ENCODE results near the gene MARF1.
"Not testable (repeated sequence)": the region's sequence is repeated elsewhere in the genome, so short reads cannot be mapped to it uniquely, and the experiment has no call there.

The MARF1 gene

GRCh38 chr16:15618392-15618791, 24.6 kb downstream of the MARF1 start:
- DNase-seq (ENCODE audit: low read depth), result no peak

- DNase-seq (ENCODE audit: low read depth), result no peak
These were observed 25.1 kb downstream of the MARF1 start for GRCh38 chr16:15617901-15618300.

GRCh38 chr16:15616475-15617165, 26.3 kb downstream of the MARF1 start:
- DNase-seq (ENCODE audit: low read depth), result no peak

GRCh38 chr16:15616012-15616411, 26.9 kb downstream of the MARF1 start:
- no peak for DNase-seq (ENCODE audit: low read depth)

- DNase-seq (ENCODE audit: low read depth), result no peak
These were observed 29.3 kb downstream of the MARF1 start for GRCh38 chr16:15613676-15614075.

GRCh38 chr16:15611610-15612009, 31.3 kb downstream of the MARF1 start:
- no peak for DNase-seq (ENCODE audit: low read depth)

- DNase-seq (ENCODE audit: low read depth), result no peak
These were observed 32.5 kb downstream of the MARF1 start for GRCh38 chr16:15610369-15610871.

GRCh38 chr16:15609286-15609649, 33.7 kb downstream of the MARF1 start:
- DNase-seq (ENCODE audit: low read depth), result no peak

GRCh38 chr16:15608398-15609285, 34.3 kb downstream of the MARF1 start:
- no peak for DNase-seq (ENCODE audit: low read depth)

- no peak for DNase-seq (ENCODE audit: low read depth)
These were observed 35.1 kb downstream of the MARF1 start for GRCh38 chr16:15607700-15608396.

- not testable (repeated sequence) for DNase-seq (ENCODE audit: low read depth)
These were observed 35.7 kb downstream of the MARF1 start for GRCh38 chr16:15607221-15607699.

- DNase-seq (ENCODE audit: low read depth), result no peak
These were observed 36.3 kb downstream of the MARF1 start for GRCh38 chr16:15606518-15607220.

- no peak for DNase-seq (ENCODE audit: low read depth)
These were observed 37.0 kb downstream of the MARF1 start for GRCh38 chr16:15605839-15606517.

GRCh38 chr16:15604460-15605440, 38.2 kb downstream of the MARF1 start:
- no peak for DNase-seq (ENCODE audit: low read depth)

- DNase-seq (ENCODE audit: low read depth), result no peak
These were observed 40.5 kb downstream of the MARF1 start for GRCh38 chr16:15602285-15603044.

- no peak for DNase-seq (ENCODE audit: low read depth)
These were observed 41.6 kb downstream of the MARF1 start for GRCh38 chr16:15601212-15601879.

- DNase-seq (ENCODE audit: low read depth), result no peak
These were observed 43.5 kb downstream of the MARF1 start for GRCh38 chr16:15599303-15600070.

GRCh38 chr16:15598648-15599190, 44.2 kb downstream of the MARF1 start:
- DNase-seq (ENCODE audit: low read depth), result no peak

All from stimulated activated CD8-positive, alpha-beta memory T cell treated with anti-CD3 and anti-CD28 coated beads, Interleukin-15, amount 100 ng/mL, for 24 hours (primary cell).